ENCODE measurements around the gene REG1B. TPM values are rescaled to one million over a fixed set of nuclear protein-coding genes. Genes with fewer than 3 reads are reported as not detected.

REG1B gene
- polyA plus RNA-seq, 2 donors = 0.34 to 1.8 TPM

DNA sequence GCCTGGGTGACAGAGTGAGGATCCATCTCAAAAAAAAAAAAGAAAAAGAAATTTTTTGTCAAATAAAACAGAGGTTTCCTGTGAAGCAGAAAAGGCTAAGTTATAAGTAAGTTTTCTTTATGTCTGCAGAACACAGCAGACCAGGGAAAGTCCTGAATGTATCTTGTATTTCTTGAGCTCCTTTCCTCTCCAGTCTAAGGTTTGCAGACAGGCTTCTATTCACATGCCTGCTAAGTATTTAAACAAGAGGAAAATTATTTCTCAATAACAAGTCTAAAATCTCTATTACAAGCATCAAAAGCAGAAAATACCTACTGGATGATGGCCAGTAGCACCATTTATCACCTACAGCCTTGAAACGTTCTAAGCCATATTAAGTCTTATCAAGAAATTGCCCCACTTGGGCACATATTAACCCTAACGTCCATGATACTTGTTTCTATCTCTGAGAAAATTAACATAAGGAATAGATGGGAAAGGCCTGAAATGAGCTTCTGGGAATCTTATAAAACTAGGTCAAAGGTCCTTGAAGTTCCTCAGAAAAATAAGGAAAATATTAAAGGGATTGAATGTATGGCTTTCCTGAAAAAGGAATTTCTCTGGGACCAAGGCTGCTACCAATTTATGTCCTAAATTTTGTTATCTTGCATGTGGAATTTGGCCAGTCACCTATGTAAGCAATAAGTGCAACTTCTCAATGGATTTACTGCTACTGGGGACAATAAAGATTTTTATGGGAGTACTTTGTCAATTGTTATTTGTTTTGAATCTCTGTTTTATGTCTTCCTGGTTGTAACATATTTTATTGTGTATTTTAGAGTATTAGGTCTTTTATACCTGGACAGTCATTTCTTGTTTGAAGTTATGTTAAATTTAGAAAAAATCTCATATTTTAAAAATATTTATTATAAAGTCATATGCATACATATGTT is 29.5 kb upstream of the REG1B start:
- Histone ChIP-seq H3K27me3 (ENCODE audit: control insufficient read depth in 1 of 2, insufficient read depth in 2 of 2, low read length in 2 of 2) (no peaks in the 10 kb centered on the region), H3K27ac (ENCODE audit: low read depth in 2 of 2, low read length in 1 of 2) (no peak overlapping the region), H3K9me3 (ENCODE audit: control insufficient read depth in 2 of 2, insufficient read depth in 1 of 2, low read depth in 1 of 2, low read length in 1 of 2) (peaks cover 0 to 2% of the 10 kb centered on the region in 2 donors), H3K4me3 (ENCODE audit: low read depth in 1 of 2, low read length in 2 of 2) (no peak overlapping the region), H3K4me1 (ENCODE audit: control insufficient read depth in 2 of 2, insufficient read depth in 2 of 2, low read length in 1 of 2) (no peaks in the 10 kb centered on the region), H3K36me3 (ENCODE audit: control insufficient read depth in 2 of 2, insufficient read depth in 2 of 2, low read length in 1 of 2) (no peaks in the 10 kb centered on the region)
- 52 to 58% methylated on average over 2 of the region's 2 CpGs for WGBS, 2 donors

DNA sequence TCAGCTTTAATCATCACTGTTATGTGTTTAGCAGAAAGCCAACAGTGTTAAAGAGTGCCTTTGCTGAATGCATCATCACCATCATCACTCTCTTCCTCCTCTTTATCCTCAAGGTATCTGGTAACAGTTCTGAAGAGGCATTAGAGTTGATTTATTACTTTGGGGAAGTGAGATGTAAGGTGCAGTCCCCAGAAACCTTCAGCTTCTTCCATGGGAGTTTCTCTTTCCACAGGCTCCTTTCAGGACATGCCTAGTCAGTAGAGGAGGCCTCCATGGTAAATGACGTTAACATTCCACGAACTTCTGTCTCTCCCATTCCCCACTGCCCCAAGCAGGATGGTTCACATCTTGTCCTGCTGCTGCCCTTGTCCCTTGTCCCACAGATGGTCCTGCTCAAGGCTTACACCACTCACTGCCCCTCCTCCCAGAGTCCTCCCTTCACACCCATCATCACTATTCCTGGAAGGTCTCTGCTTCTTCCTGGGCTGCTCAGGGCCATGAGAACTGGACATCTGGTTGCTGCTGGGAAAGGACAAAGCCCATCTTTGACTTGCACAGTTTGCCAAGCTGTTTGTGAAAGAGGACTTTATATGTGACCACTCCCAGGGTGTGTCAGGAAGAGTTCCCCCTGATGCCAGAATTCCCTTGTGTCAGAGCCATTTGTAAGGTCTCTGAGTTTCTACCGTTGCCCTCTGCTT is 27.2 kb upstream of the REG1B start:
- Histone ChIP-seq H3K27me3 (ENCODE audit: control insufficient read depth in 1 of 2, insufficient read depth in 2 of 2, low read length in 2 of 2) (no peaks in the 10 kb centered on the region), H3K4me1 (ENCODE audit: control insufficient read depth in 2 of 2, insufficient read depth in 2 of 2, low read length in 1 of 2) (no peaks in the 10 kb centered on the region), H3K4me3 (ENCODE audit: low read depth in 1 of 2, low read length in 2 of 2) (no peak overlapping the region), H3K27ac (ENCODE audit: low read depth in 2 of 2, low read length in 1 of 2) (no peak overlapping the region), H3K36me3 (ENCODE audit: control insufficient read depth in 2 of 2, insufficient read depth in 2 of 2, low read length in 1 of 2) (no peaks in the 10 kb centered on the region), H3K9me3 (ENCODE audit: control insufficient read depth in 2 of 2, insufficient read depth in 1 of 2, low read depth in 1 of 2, low read length in 1 of 2) (peaks cover 0 to 2% of the 10 kb centered on the region in 2 donors)
- 53 to 72% methylated on average over 3 of the region's 3 CpGs for WGBS, 2 donors

GRCh38 chr2:79112269-79112668 is 24.5 kb upstream of the REG1B start:
- no peaks in the 10 kb centered on the region for H3K4me1 ChIP-seq (ENCODE audit: control insufficient read depth in 2 of 2, insufficient read depth in 2 of 2, low read length in 1 of 2)
- peaks cover 0 to 2% of the 10 kb centered on the region in 2 donors for H3K9me3 ChIP-seq (ENCODE audit: control insufficient read depth in 2 of 2, insufficient read depth in 1 of 2, low read depth in 1 of 2, low read length in 1 of 2)
- no peaks in the 10 kb centered on the region for H3K27me3 ChIP-seq (ENCODE audit: control insufficient read depth in 1 of 2, insufficient read depth in 2 of 2, low read length in 2 of 2)
- 94 to 97% methylated on average over 3 of the region's 3 CpGs for WGBS, 2 donors
- no peak overlapping the region for H3K4me3 ChIP-seq (ENCODE audit: low read depth in 1 of 2, low read length in 2 of 2)
- no peaks in the 10 kb centered on the region for H3K36me3 ChIP-seq (ENCODE audit: control insufficient read depth in 2 of 2, insufficient read depth in 2 of 2, low read length in 1 of 2)
- no peak overlapping the region for H3K27ac ChIP-seq (ENCODE audit: low read depth in 2 of 2, low read length in 1 of 2)

DNA sequence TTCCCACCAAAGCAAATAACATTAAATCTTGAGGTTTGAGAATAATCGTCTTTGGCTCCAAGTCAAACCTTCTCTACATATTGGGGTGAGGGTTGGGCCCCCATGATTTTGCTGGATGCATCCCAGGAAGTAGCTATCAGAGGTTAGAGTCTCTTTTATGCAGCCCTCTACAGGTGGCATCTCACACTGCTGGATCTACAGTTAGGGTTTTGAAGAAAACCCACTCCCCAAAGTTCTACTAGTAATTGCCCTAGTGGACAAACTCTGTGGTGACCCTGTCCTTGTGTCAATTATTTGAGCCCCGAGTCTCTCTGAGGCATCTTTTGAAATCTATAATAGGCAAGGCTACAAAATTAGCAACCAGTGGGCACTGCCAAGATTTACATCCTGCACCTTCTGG is 17.5 kb upstream of the REG1B start:
- Histone ChIP-seq H3K4me1 (ENCODE audit: control insufficient read depth in 2 of 2, insufficient read depth in 2 of 2, low read length in 1 of 2) (no peaks in the 10 kb centered on the region), H3K27me3 (ENCODE audit: control insufficient read depth in 1 of 2, insufficient read depth in 2 of 2, low read length in 2 of 2) (no peaks in the 10 kb centered on the region), H3K4me3 (ENCODE audit: low read depth in 1 of 2, low read length in 2 of 2) (no peak overlapping the region), H3K9me3 (ENCODE audit: control insufficient read depth in 2 of 2, insufficient read depth in 1 of 2, low read depth in 1 of 2, low read length in 1 of 2) (no peaks in the 10 kb centered on the region), H3K27ac (ENCODE audit: low read depth in 2 of 2, low read length in 1 of 2) (no peak overlapping the region), H3K36me3 (ENCODE audit: control insufficient read depth in 2 of 2, insufficient read depth in 2 of 2, low read length in 1 of 2) (no peaks in the 10 kb centered on the region)
- WGBS, 2 donors = 78 to 81% methylated on average over 2 of the region's 2 CpGs

GRCh38 chr2:79103214-79103613 is 15.4 kb upstream of the REG1B start:
- H3K27me3 ChIP-seq (ENCODE audit: control insufficient read depth in 1 of 2, insufficient read depth in 2 of 2, low read length in 2 of 2) = no peaks in the 10 kb centered on the region
- no peaks in the 10 kb centered on the region for H3K4me1 ChIP-seq (ENCODE audit: control insufficient read depth in 2 of 2, insufficient read depth in 2 of 2, low read length in 1 of 2)
- no peak overlapping the region for H3K27ac ChIP-seq (ENCODE audit: low read depth in 2 of 2, low read length in 1 of 2)
- no peak overlapping the region for H3K4me3 ChIP-seq (ENCODE audit: low read depth in 1 of 2, low read length in 2 of 2)
- WGBS, 2 donors = 72 to 79% methylated on average over 2 of the region's 2 CpGs
- H3K9me3 ChIP-seq (ENCODE audit: control insufficient read depth in 2 of 2, insufficient read depth in 1 of 2, low read depth in 1 of 2, low read length in 1 of 2) = peaks cover 2% of the 10 kb centered on the region in 2 donors
- H3K36me3 ChIP-seq (ENCODE audit: control insufficient read depth in 2 of 2, insufficient read depth in 2 of 2, low read length in 1 of 2) = no peaks in the 10 kb centered on the region

- Histone ChIP-seq H3K36me3 (ENCODE audit: control insufficient read depth in 2 of 2, insufficient read depth in 2 of 2, low read length in 1 of 2) (no peaks in the 10 kb centered on the region), H3K4me3 (ENCODE audit: low read depth in 1 of 2, low read length in 2 of 2) (no peak overlapping the region), H3K27me3 (ENCODE audit: control insufficient read depth in 1 of 2, insufficient read depth in 2 of 2, low read length in 2 of 2) (no peaks in the 10 kb centered on the region), H3K9me3 (ENCODE audit: control insufficient read depth in 2 of 2, insufficient read depth in 1 of 2, low read depth in 1 of 2, low read length in 1 of 2) (peaks cover 6 to 7% of the 10 kb centered on the region in 2 donors), H3K4me1 (ENCODE audit: control insufficient read depth in 2 of 2, insufficient read depth in 2 of 2, low read length in 1 of 2) (no peaks in the 10 kb centered on the region), H3K27ac (ENCODE audit: low read depth in 2 of 2, low read length in 1 of 2) (no peak overlapping the region)
- 73 to 75% methylated on average over 2 of the region's 2 CpGs for WGBS, 2 donors
Measured at GRCh38 chr2:79101024-79101423, 13.2 kb upstream of the REG1B start.

GRCh38 chr2:79100285-79100684 is 12.5 kb upstream of the REG1B start:
- H3K4me1 ChIP-seq (ENCODE audit: control insufficient read depth in 2 of 2, insufficient read depth in 2 of 2, low read length in 1 of 2) = no peaks in the 10 kb centered on the region
- H3K36me3 ChIP-seq (ENCODE audit: control insufficient read depth in 2 of 2, insufficient read depth in 2 of 2, low read length in 1 of 2) = no peaks in the 10 kb centered on the region
- H3K4me3 ChIP-seq (ENCODE audit: low read depth in 1 of 2, low read length in 2 of 2) = no peak overlapping the region
- H3K9me3 ChIP-seq (ENCODE audit: control insufficient read depth in 2 of 2, insufficient read depth in 1 of 2, low read depth in 1 of 2, low read length in 1 of 2) = peaks cover 7 to 8% of the 10 kb centered on the region in 2 donors
- no peak overlapping the region for H3K27ac ChIP-seq (ENCODE audit: low read depth in 2 of 2, low read length in 1 of 2)
- H3K27me3 ChIP-seq (ENCODE audit: control insufficient read depth in 1 of 2, insufficient read depth in 2 of 2, low read length in 2 of 2) = no peaks in the 10 kb centered on the region
- 78 to 89% methylated on average over 1 of the region's 1 CpG for WGBS, 2 donors

GRCh38 chr2:79099140-79099686 is 11.4 kb upstream of the REG1B start:
- Histone ChIP-seq H3K4me1 (ENCODE audit: control insufficient read depth in 2 of 2, insufficient read depth in 2 of 2, low read length in 1 of 2) (no peaks in the 10 kb centered on the region), H3K4me3 (ENCODE audit: low read depth in 1 of 2, low read length in 2 of 2) (no peak overlapping the region), H3K36me3 (ENCODE audit: control insufficient read depth in 2 of 2, insufficient read depth in 2 of 2, low read length in 1 of 2) (no peaks in the 10 kb centered on the region), H3K27ac (ENCODE audit: low read depth in 2 of 2, low read length in 1 of 2) (no peak overlapping the region), H3K9me3 (ENCODE audit: control insufficient read depth in 2 of 2, insufficient read depth in 1 of 2, low read depth in 1 of 2, low read length in 1 of 2) (peaks cover 7 to 12% of the 10 kb centered on the region in 2 donors), H3K27me3 (ENCODE audit: control insufficient read depth in 1 of 2, insufficient read depth in 2 of 2, low read length in 2 of 2) (no peaks in the 10 kb centered on the region)
- 61 to 70% methylated on average over 7 of the region's 7 CpGs for WGBS, 2 donors

DNA sequence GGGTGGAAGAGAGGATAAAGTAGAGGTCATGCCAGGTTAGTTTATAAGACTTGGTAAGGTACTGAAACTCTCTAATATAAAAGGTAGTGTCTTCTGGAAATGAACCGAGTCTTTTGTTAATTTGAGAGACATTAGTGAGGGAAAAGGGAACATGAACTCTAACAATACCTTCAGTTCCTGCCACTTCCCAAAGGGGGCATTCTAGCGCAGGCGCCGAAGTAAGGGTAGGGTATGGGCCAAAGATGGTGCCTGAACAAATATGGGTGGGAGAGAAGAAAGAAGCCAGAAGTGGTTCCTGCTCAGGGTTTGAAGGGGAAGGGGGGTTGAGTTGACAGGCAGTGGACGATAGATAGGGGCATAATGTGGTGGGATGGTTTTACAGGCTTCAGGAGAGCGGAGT is 10.1 kb upstream of the REG1B start:
- no peaks in the 10 kb centered on the region for H3K36me3 ChIP-seq (ENCODE audit: control insufficient read depth in 2 of 2, insufficient read depth in 2 of 2, low read length in 1 of 2)
- peaks cover 12% of the 10 kb centered on the region in 2 donors for H3K9me3 ChIP-seq (ENCODE audit: control insufficient read depth in 2 of 2, insufficient read depth in 1 of 2, low read depth in 1 of 2, low read length in 1 of 2)
- H3K4me3 ChIP-seq (ENCODE audit: low read depth in 1 of 2, low read length in 2 of 2) = no peak overlapping the region
- no peaks in the 10 kb centered on the region for H3K27me3 ChIP-seq (ENCODE audit: control insufficient read depth in 1 of 2, insufficient read depth in 2 of 2, low read length in 2 of 2)
- 87 to 89% methylated on average over 6 of the region's 6 CpGs for WGBS, 2 donors
- H3K27ac ChIP-seq (ENCODE audit: low read depth in 2 of 2, low read length in 1 of 2) = no peak overlapping the region
- H3K4me1 ChIP-seq (ENCODE audit: control insufficient read depth in 2 of 2, insufficient read depth in 2 of 2, low read length in 1 of 2) = no peaks in the 10 kb centered on the region
